Measurements from ENCODE around the gene RUSF1. TPM values are rescaled to one million over a fixed set of nuclear protein-coding genes. Genes with fewer than 3 reads are reported as not detected.

Gene RUSF1
- total RNA-seq, 1 experiment from 2014 or later: 30.5 TPM

- Mint-ChIP-seq H3K36me3 (ENCODE audit: insufficient read depth, unreplicated experiment) (peaks cover 22% of the 10 kb centered on the region), H3K27me3 (ENCODE audit: insufficient read depth, unreplicated experiment) (no peaks in the 10 kb centered on the region), H3K4me3 (ENCODE audit: unreplicated experiment) (peak within 1 kb of the TSS; percentile 79), H3K27ac (ENCODE audit: unreplicated experiment) (peak within 1 kb of the TSS; percentile 85), H3K9me3 (ENCODE audit: unreplicated experiment) (no peaks in the 10 kb centered on the region), H3K4me1 (ENCODE audit: low read depth, unreplicated experiment) (peaks cover 6% of the 10 kb centered on the region)
- DNase-seq: peak; percentile 95 to 97
- TSS peak; percentile 36 for BruUV-seq (replicated peaks)
- CTCF ChIA-PET: interaction anchor here (0.7 to 4.3 kb wide), 12 partner anchors 15 to 1446 kb away, joined by 3 to 33 read pairs (median 3); partner anchors contain the start of genes ZNF668 and ZNF843
- Histone ChIP-seq H3K4me1 (peaks cover 13% of the 10 kb centered on the region; the same call in 1 of the 2 replicates), H3K36me3 (ENCODE audit: control insufficient read depth, insufficient read depth, low read length) (peaks cover 1% of the 10 kb centered on the region; the same call in 1 of the 2 replicates), H3K27me3 (replicated peaks; ENCODE audit: control insufficient read depth, insufficient read depth, low read length) (no peaks in the 10 kb centered on the region), H3K9me3 (no peaks in the 10 kb centered on the region), H3K4me3 (ENCODE audit: low read depth, low read length) (peak within 1 kb of the TSS; percentile 78)
- peak; percentile 63 to 79 for TF ChIP-seq CTCF (IDR thresholded peaks at IDR 0.05; ENCODE audit: insufficient read depth in 1 of 2, low read depth in 1 of 2, low read length in 1 of 2, severe bottlenecking in 1 of 2, unreplicated experiment in 1 of 2)
- POLR2A ChIA-PET: interaction anchor here (0.7 to 3.5 kb wide), 10 partner anchors 13 to 414 kb away, joined by 5 to 30 read pairs (median 10); partner anchors contain the start of genes FUS, KAT8, RUSF1 and TGFB1I1
- intact Hi-C loops (cut with micrococcal nuclease; ENCODE audit: unreplicated experiment): loop anchor here (1.0 to 10.0 kb wide), 6 partner anchors 18 to 416 kb away; partner anchors contain the start of genes PRSS8, ZNF267, ZNF646 and ZNF668
These were observed 49.1 kb downstream of the RUSF1 start, which contains the start of gene ARMC5 for GRCh38 chr16:31458844-31459686. TSS of gene ARMC5 (plus strand) at chr16:31459501. CDS start at chr16:31459525, 24 bp downstream.

- Mint-ChIP-seq H3K27me3 (ENCODE audit: insufficient read depth, unreplicated experiment) (no peaks in the 10 kb centered on the region), H3K9me3 (ENCODE audit: unreplicated experiment) (no peaks in the 10 kb centered on the region), H3K27ac (ENCODE audit: unreplicated experiment) (peak overlapping the region; percentile 85), H3K4me1 (ENCODE audit: low read depth, unreplicated experiment) (peaks cover 11% of the 10 kb centered on the region), H3K4me3 (ENCODE audit: unreplicated experiment) (peak overlapping the region; percentile 79), H3K36me3 (ENCODE audit: insufficient read depth, unreplicated experiment) (peaks cover 19% of the 10 kb centered on the region)
- no peaks in the 10 kb centered on the region for H3K27me3 ChIP-seq (replicated peaks; ENCODE audit: control insufficient read depth, insufficient read depth, low read length)
- no peaks in the 10 kb centered on the region; the same call in 1 of the 2 replicates for H3K36me3 ChIP-seq (ENCODE audit: control insufficient read depth, insufficient read depth, low read length)
- POLR2A ChIA-PET: interaction anchor here (0.7 to 3.5 kb wide), 7 partner anchors 16 to 316 kb away, joined by 3 to 30 read pairs (median 8); partner anchors contain the start of genes FUS, RUSF1 and ZNF843
- H3K4me1 ChIP-seq: peaks cover 17% of the 10 kb centered on the region
- CTCF ChIA-PET: interaction anchor here (0.7 to 4.3 kb wide), 8 partner anchors 15 to 1445 kb away, joined by 3 to 33 read pairs (median 4); partner anchors contain the start of genes ZNF668 and ZNF843
- peak; percentile 75 to 77 for DNase-seq
- H3K4me3 ChIP-seq (ENCODE audit: low read depth, low read length): peak overlapping the region; percentile 78
- intact Hi-C loops (cut with micrococcal nuclease; ENCODE audit: unreplicated experiment): loop anchor here (2.0 to 10.0 kb wide), 3 partner anchors 323 to 417 kb away; partner anchors contain the start of genes PRSS8, ZNF267, ZNF646 and ZNF668
- peak; percentile 3 to 60 for TF ChIP-seq CTCF (IDR thresholded peaks at IDR 0.05; ENCODE audit: insufficient read depth in 1 of 2, low read depth in 1 of 2, low read length in 1 of 2, severe bottlenecking in 1 of 2, unreplicated experiment in 1 of 2)
- no TSS peak for BruUV-seq (replicated peaks)
- no peaks in the 10 kb centered on the region for H3K9me3 ChIP-seq
These were observed 49.9 kb downstream of the RUSF1 start for GRCh38 chr16:31458073-31458843.
